ENCODE data around the gene HS6ST1. TPM values are rescaled to one million over a fixed set of nuclear protein-coding genes. Genes with fewer than 3 reads are reported as not detected.
A peak's percentile ranks its signal among the peaks of the same experiment; 100 is the strongest.
"Not testable (repeated sequence)": the region's sequence is repeated elsewhere in the genome, so short reads cannot be mapped to it uniquely, and the experiment has no call there.

The HS6ST1 gene
- total RNA-seq, 3 donors from 2014 or later (not counting 1 experiment from before 2014, with no cell fraction given) = 18.9 to 35.9 (median 28.8) TPM

- intact Hi-C loops (cut with micrococcal nuclease); H3K9me3 Mint-ChIP-seq; H3K36me3 ChIP-seq (ENCODE audit: control insufficient read depth, insufficient read depth, low read length); H3K36me3 Mint-ChIP-seq; H3K4me3 ChIP-seq (ENCODE audit: low read length); H3K4me3 Mint-ChIP-seq; ATAC-seq; H3K27ac Mint-ChIP-seq; DNase-seq; H3K9me3 ChIP-seq (ENCODE audit: control insufficient read depth, insufficient read depth, low read length); H3K27me3 Mint-ChIP-seq (ENCODE audit: low read depth in 2 of 2); H3K27me3 ChIP-seq (ENCODE audit: control insufficient read depth, insufficient read depth, low read length); H3K27ac ChIP-seq (ENCODE audit: low read length): not testable (repeated sequence)
- H3K4me1 Mint-ChIP-seq = peaks cover 11 to 32% of the 10 kb centered on the region in 2 donors
- H3K4me1 ChIP-seq (ENCODE audit: control insufficient read depth, insufficient read depth, low read length) = peaks cover 24% of the 10 kb centered on the region
- WGBS (ENCODE audit: insufficient coverage) = 88% methylated on average over 9 of the region's 11 CpGs
Observed at GRCh38 chr2:128267649-128268048, 51.0 kb downstream of the HS6ST1 start.

- H3K27ac Mint-ChIP-seq; intact Hi-C loops (cut with micrococcal nuclease); ATAC-seq; H3K9me3 Mint-ChIP-seq; DNase-seq; H3K27ac ChIP-seq (ENCODE audit: low read length); H3K36me3 Mint-ChIP-seq; H3K27me3 ChIP-seq (ENCODE audit: control insufficient read depth, insufficient read depth, low read length); H3K27me3 Mint-ChIP-seq (ENCODE audit: low read depth in 2 of 2); H3K9me3 ChIP-seq (ENCODE audit: control insufficient read depth, insufficient read depth, low read length); H3K36me3 ChIP-seq (ENCODE audit: control insufficient read depth, insufficient read depth, low read length); H3K4me3 Mint-ChIP-seq; H3K4me3 ChIP-seq (ENCODE audit: low read length): not testable (repeated sequence)
- H3K4me1 Mint-ChIP-seq = peaks cover 11 to 29% of the 10 kb centered on the region in 2 donors
- 100% methylated on average over 3 of the region's 9 CpGs for WGBS (ENCODE audit: insufficient coverage)
- H3K4me1 ChIP-seq (ENCODE audit: control insufficient read depth, insufficient read depth, low read length) = peaks cover 20% of the 10 kb centered on the region
Observed at GRCh38 chr2:128267197-128267596, 51.5 kb downstream of the HS6ST1 start.

GRCh38 chr2:128266463-128266862 is 52.2 kb downstream of the HS6ST1 start:
- not testable (repeated sequence) for DNase-seq, H3K27ac Mint-ChIP-seq
- 68% methylated on average over 8 of the region's 8 CpGs for WGBS (ENCODE audit: insufficient coverage)

GRCh38 chr2:128265608-128265993 is 53.1 kb downstream of the HS6ST1 start:
- H3K4me3 Mint-ChIP-seq; H3K27me3 Mint-ChIP-seq (ENCODE audit: low read depth in 2 of 2); H3K9me3 ChIP-seq (ENCODE audit: control insufficient read depth, insufficient read depth, low read length); H3K4me1 ChIP-seq (ENCODE audit: control insufficient read depth, insufficient read depth, low read length); H3K27me3 ChIP-seq (ENCODE audit: control insufficient read depth, insufficient read depth, low read length); H3K9me3 Mint-ChIP-seq; intact Hi-C loops (cut with micrococcal nuclease); H3K4me3 ChIP-seq (ENCODE audit: low read length); H3K36me3 ChIP-seq (ENCODE audit: control insufficient read depth, insufficient read depth, low read length); H3K36me3 Mint-ChIP-seq; ATAC-seq; H3K27ac ChIP-seq (ENCODE audit: low read length); DNase-seq: not testable (repeated sequence)
- peak overlapping the region in 1 of 2 donors; percentile 65 for H3K27ac Mint-ChIP-seq
- 54% methylated on average over 2 of the region's 9 CpGs for WGBS (ENCODE audit: insufficient coverage)
- peaks cover 11 to 20% of the 10 kb centered on the region in 2 donors for H3K4me1 Mint-ChIP-seq

More at GRCh38 chr2:128266463-128266862, 52.2 kb downstream of the HS6ST1 start:
- ATAC-seq; H3K36me3 ChIP-seq (ENCODE audit: control insufficient read depth, insufficient read depth, low read length); intact Hi-C loops (cut with micrococcal nuclease); H3K4me3 ChIP-seq (ENCODE audit: low read length); H3K9me3 Mint-ChIP-seq; H3K27ac ChIP-seq (ENCODE audit: low read length); H3K36me3 Mint-ChIP-seq; H3K27me3 Mint-ChIP-seq (ENCODE audit: low read depth in 2 of 2); H3K9me3 ChIP-seq (ENCODE audit: control insufficient read depth, insufficient read depth, low read length); H3K27me3 ChIP-seq (ENCODE audit: control insufficient read depth, insufficient read depth, low read length); H3K4me3 Mint-ChIP-seq: not testable (repeated sequence)
- H3K4me1 Mint-ChIP-seq = peaks cover 11 to 25% of the 10 kb centered on the region in 2 donors
- H3K4me1 ChIP-seq (ENCODE audit: control insufficient read depth, insufficient read depth, low read length) = peaks cover 12% of the 10 kb centered on the region

- Histone ChIP-seq H3K4me1 (ENCODE audit: control insufficient read depth, insufficient read depth, low read length) (peaks cover 2% of the 10 kb centered on the region), H3K27me3 (ENCODE audit: control insufficient read depth, insufficient read depth, low read length) (no peaks in the 10 kb centered on the region), H3K9me3 (ENCODE audit: control insufficient read depth, insufficient read depth, low read length) (no peaks in the 10 kb centered on the region), H3K27ac (ENCODE audit: low read length) (no peak overlapping the region), H3K36me3 (ENCODE audit: control insufficient read depth, insufficient read depth, low read length) (no peaks in the 10 kb centered on the region), H3K4me3 (ENCODE audit: low read length) (no peak overlapping the region)
- no peaks in the 10 kb centered on the region for H3K27me3 Mint-ChIP-seq (ENCODE audit: low read depth in 2 of 2)
- H3K4me1 Mint-ChIP-seq = peaks cover 11 to 20% of the 10 kb centered on the region in 2 donors
- ATAC-seq = peak in 1 of 3 donors; percentile 78
- intact Hi-C loops (cut with micrococcal nuclease) = no loop called here
- WGBS (ENCODE audit: insufficient coverage) = 70% methylated on average over 12 of the region's 12 CpGs
- TF ChIP-seq CTCF (IDR thresholded peaks at IDR 0.05) = no peak
- H3K9me3 Mint-ChIP-seq = no peaks in the 10 kb centered on the region
- peak overlapping the region; percentile 71 for H3K4me3 Mint-ChIP-seq
- H3K27ac Mint-ChIP-seq = peak overlapping the region in 1 of 2 donors; percentile 65
- no peak for DNase-seq
- no peaks in the 10 kb centered on the region for H3K36me3 Mint-ChIP-seq
Observed at GRCh38 chr2:128264881-128265607, 53.6 kb downstream of the HS6ST1 start.

All from natural killer cell (primary cell).